ENCODE results near the gene CTAGE1. TPM values are rescaled to one million over a fixed set of nuclear protein-coding genes. Genes with fewer than 3 reads are reported as not detected.

The CTAGE1 gene
- total and polyA plus RNA-seq, 3 donors from 2014 or later: 4.2 to 19.6 (median 5.2) TPM

DNA sequence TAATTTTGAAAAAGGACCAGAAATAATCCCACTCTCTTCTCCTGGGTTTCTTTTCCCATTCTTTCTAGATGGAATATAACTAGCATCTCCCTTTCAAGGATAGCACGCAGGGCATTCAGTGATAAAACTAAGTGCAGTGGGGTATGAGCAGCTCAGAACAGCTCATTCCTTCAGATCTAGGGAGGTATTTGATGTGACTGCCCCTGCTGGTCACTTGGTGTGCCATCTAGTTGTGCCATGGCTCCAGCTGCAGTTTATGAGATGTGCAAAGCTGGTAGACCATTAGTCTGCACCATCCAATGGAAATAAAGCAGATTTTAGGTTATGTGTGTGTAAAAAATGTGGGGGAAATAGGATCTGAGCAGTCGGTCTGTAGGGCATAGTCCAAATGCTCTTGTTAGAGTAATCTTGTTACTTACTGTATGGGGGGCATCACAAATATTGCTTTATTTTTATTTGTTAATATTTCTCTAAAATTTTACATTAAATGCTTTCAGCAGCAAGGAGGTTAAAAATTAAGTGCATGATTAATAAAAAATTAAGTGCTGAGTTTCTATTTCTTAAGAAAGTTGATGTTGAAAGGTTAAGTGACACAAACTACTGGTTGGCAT lies 38.9 kb downstream of the CTAGE1 start:
- peak; percentile 70 for DNase-seq
- no peaks in the 10 kb centered on the region for H3K9me3 ChIP-seq
- TF ChIP-seq, protein P1, sequence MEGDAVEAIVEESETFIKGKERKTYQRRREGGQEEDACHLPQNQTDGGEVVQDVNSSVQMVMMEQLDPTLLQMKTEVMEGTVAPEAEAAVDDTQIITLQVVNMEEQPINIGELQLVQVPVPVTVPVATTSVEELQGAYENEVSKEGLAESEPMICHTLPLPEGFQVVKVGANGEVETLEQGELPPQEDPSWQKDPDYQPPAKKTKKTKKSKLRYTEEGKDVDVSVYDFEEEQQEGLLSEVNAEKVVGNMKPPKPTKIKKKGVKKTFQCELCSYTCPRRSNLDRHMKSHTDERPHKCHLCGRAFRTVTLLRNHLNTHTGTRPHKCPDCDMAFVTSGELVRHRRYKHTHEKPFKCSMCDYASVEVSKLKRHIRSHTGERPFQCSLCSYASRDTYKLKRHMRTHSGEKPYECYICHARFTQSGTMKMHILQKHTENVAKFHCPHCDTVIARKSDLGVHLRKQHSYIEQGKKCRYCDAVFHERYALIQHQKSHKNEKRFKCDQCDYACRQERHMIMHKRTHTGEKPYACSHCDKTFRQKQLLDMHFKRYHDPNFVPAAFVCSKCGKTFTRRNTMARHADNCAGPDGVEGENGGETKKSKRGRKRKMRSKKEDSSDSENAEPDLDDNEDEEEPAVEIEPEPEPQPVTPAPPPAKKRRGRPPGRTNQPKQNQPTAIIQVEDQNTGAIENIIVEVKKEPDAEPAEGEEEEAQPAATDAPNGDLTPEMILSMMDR (IDR thresholded peaks at IDR 0.05): peak; percentile 18 to 48 (median 26)
- TF ChIP-seq POLR2A (IDR thresholded peaks at IDR 0.05): no peak
- H3K27me3 ChIP-seq: no peaks in the 10 kb centered on the region
- no peaks in the 10 kb centered on the region for H3K36me3 ChIP-seq (ENCODE audit: low read depth, missing control alignments)
- no peak overlapping the region for H3K27ac ChIP-seq
- 64 to 71% methylated on average over 2 of the region's 2 CpGs for WGBS, 2 donors
- no peak overlapping the region for H3K4me3 ChIP-seq
- intact Hi-C loops (cut with DNase I; ENCODE audit: low total_unique reads): no loop called here
- no peaks in the 10 kb centered on the region for H3K4me1 ChIP-seq

DNA sequence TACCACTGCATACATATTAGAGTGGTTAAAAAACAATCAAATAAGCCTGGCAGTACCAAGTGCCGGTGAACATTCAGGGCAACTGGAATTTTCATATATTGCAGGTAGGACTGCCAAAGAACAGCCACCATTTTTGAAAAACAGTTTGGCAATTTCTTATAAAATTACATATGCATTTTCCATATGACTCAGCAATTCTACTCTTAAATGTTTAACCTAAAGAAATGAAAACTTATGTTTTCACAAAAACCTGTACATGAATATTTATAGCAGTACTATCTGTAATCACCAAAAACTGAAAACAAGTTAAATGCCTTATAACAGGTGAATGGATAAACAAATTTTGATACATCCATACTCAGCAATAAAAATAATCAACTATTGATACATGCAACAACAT lies 39.9 kb downstream of the CTAGE1 start:
- intact Hi-C loops (cut with DNase I; ENCODE audit: low total_unique reads): no loop called here
- no peaks in the 10 kb centered on the region for H3K9me3 ChIP-seq
- WGBS, 2 donors: 96 to 98% methylated on average over 1 of the region's 1 CpG
- no peaks in the 10 kb centered on the region for H3K4me1 ChIP-seq
- TF ChIP-seq, protein P1 (IDR thresholded peaks at IDR 0.05): no peak
- TF ChIP-seq POLR2A (IDR thresholded peaks at IDR 0.05): no peak
- H3K27ac ChIP-seq: no peak overlapping the region
- H3K4me3 ChIP-seq: no peak overlapping the region
- H3K36me3 ChIP-seq (ENCODE audit: low read depth, missing control alignments): no peaks in the 10 kb centered on the region
- DNase-seq: no peak
- H3K27me3 ChIP-seq: no peaks in the 10 kb centered on the region

DNA sequence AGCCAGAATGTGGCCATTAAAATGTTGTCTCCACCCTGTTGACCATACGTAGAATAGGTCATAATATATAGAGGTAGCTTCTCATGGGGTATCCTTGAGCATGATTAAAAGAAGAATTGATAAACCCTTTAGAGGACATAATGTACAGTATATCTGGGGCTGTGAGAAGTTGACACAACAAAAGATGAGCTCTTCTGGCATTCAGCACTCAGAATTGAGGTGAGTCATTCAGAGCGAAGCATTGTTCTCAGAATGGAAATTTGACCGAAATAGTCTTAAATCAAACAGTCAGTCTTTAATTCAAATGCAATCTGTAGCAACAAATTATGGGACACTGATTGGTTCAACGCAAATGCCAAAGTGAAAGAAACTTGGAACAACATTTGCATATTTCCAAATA lies 47.3 kb downstream of the CTAGE1 start:
- H3K36me3 ChIP-seq (ENCODE audit: low read depth, missing control alignments): no peaks in the 10 kb centered on the region

DNA sequence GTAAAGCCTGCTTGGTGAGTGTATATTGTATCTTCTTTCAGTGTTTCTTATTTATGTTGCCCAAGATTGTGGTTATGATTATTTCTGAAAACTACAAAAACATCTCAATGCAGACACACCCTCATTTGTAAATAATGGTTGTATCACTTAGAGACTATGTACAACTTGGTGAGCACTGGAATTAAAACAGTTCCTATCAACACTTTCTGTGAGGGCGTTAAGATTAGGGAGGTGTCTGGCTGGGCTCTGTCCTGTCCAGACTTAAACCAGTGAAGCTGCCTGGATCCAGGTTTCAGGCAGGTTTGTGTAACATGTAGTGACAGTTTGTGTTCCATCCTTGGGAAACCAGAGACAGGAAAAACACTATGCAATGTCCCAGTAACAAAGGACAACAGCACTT lies 49.7 kb downstream of the CTAGE1 start:
- no peak for DNase-seq
- H3K4me3 ChIP-seq: no peak overlapping the region
- no peaks in the 10 kb centered on the region for H3K36me3 ChIP-seq (ENCODE audit: low read depth, missing control alignments)
- intact Hi-C loops (cut with DNase I; ENCODE audit: low total_unique reads): no loop called here
- no peaks in the 10 kb centered on the region for H3K9me3 ChIP-seq
- no peaks in the 10 kb centered on the region for H3K4me1 ChIP-seq
- no peaks in the 10 kb centered on the region for H3K27me3 ChIP-seq
- no peak overlapping the region for H3K27ac ChIP-seq
- WGBS, 2 donors: 77 to 89% methylated on average over 1 of the region's 1 CpG
- TF ChIP-seq, protein P1 (IDR thresholded peaks at IDR 0.05): no peak
- no peak for TF ChIP-seq POLR2A (IDR thresholded peaks at IDR 0.05)

More for the DNA sequence above, 47.3 kb downstream of the CTAGE1 start:
- TF ChIP-seq, protein P1 (IDR thresholded peaks at IDR 0.05): no peak
- TF ChIP-seq POLR2A (IDR thresholded peaks at IDR 0.05): no peak
- no peaks in the 10 kb centered on the region for H3K27me3 ChIP-seq
- intact Hi-C loops (cut with DNase I; ENCODE audit: low total_unique reads): no loop called here
- WGBS, 2 donors: 92 to 96% methylated on average over 4 of the region's 4 CpGs
- no peak overlapping the region for H3K27ac ChIP-seq
- no peak for DNase-seq
- no peaks in the 10 kb centered on the region for H3K4me1 ChIP-seq
- H3K9me3 ChIP-seq: no peaks in the 10 kb centered on the region
- H3K4me3 ChIP-seq: no peak overlapping the region

DNA sequence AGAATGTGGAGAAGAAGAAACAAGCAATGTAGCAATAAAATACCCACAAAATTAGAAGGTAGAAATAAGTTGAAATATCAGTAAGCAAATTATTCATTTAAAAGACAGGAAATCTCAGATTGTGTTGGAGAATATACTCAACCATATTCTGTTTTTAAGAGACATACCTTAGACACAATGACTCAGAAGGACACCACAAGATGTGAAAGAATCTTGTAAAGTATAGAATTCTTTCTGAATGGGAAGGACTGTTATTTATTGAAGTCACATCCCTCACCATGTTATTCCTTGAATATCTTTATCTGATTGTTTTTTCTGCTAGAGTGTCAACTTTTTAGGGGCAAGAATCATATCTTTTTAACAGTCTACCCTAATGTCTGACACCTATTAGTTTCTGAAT lies 50.4 kb downstream of the CTAGE1 start:
- Histone ChIP-seq H3K27me3 (no peaks in the 10 kb centered on the region), H3K36me3 (ENCODE audit: low read depth, missing control alignments) (no peaks in the 10 kb centered on the region), H3K27ac (no peak overlapping the region), H3K4me1 (no peaks in the 10 kb centered on the region), H3K4me3 (no peak overlapping the region), H3K9me3 (no peaks in the 10 kb centered on the region)
- DNase-seq: no peak
- TF ChIP-seq POLR2A (IDR thresholded peaks at IDR 0.05): no peak
- TF ChIP-seq, protein P1 (IDR thresholded peaks at IDR 0.05): no peak
- intact Hi-C loops (cut with DNase I; ENCODE audit: low total_unique reads): no loop called here
